Left ventricle myocardium inferior (tissue), 1 donor: Measurements from ENCODE around the gene OS9. TPM values are rescaled to one million over a fixed set of nuclear protein-coding genes. Genes with fewer than 3 reads are reported as not detected.
"Not testable (repeated sequence)": the region's sequence is repeated elsewhere in the genome, so short reads cannot be mapped to it uniquely, and the experiment has no call there.

Source experiments
- DNase-seq: peaks from one replicate; pipeline ENCODE4 v3.0.0-alpha.2; 2020
- H3K27ac ChIP-seq: fragments of 200-600 bp; replicated peaks from 2 replicates; pipeline ENCODE4 v1.8.0; 2021
- H3K27me3 ChIP-seq: fragments of 200-600 bp; 2 replicates; pipeline ENCODE4 v1.8.0; 2021; ENCODE audit warnings: low read depth
- H3K36me3 ChIP-seq: fragments of 200-600 bp; 2 replicates; pipeline ENCODE4 v1.8.0; 2021
- H3K4me1 ChIP-seq: fragments of 200-600 bp; 2 replicates; pipeline ENCODE4 v1.8.0; 2021
- H3K4me3 ChIP-seq: fragments of 200-600 bp; 2 replicates; pipeline ENCODE4 v1.8.0; 2021; ENCODE audit warnings: mild to moderate bottlenecking, moderate library complexity
- H3K9me3 ChIP-seq: fragments of 200-600 bp; replicated peaks from 2 replicates; pipeline ENCODE4 v1.8.0; 2021
- intact Hi-C: fragments of 100-400 bp; cut with micrococcal nuclease; formaldehyde crosslinking; loops from one replicate; pipeline ENCODE4 v1.11.0; 2022
- total RNA-seq: library from RNA; stranded (reverse); fragmentation: NEBNext Ultra II Directional; extraction: Animal tissue kit (Norgen Biotek cat#: 25700); gene quantifications from one replicate; pipeline ENCODE4 v1.2.1, GENCODE V29; 2021
- TF ChIP-seq, protein P1 (sequence below): fragments of 200-600 bp; IDR thresholded peaks from 2 replicates; pipeline ENCODE4 v1.8.0; 2021; ENCODE audit warnings: antibody characterized with exemption, mild to moderate bottlenecking, borderline replicate concordance
- donor health status: DM: no; HTN: yes; CAD: no; lungs with severe emphysema.

Gene OS9
- total RNA-seq, 1 donor from 2014 or later: 112 TPM

DNA sequence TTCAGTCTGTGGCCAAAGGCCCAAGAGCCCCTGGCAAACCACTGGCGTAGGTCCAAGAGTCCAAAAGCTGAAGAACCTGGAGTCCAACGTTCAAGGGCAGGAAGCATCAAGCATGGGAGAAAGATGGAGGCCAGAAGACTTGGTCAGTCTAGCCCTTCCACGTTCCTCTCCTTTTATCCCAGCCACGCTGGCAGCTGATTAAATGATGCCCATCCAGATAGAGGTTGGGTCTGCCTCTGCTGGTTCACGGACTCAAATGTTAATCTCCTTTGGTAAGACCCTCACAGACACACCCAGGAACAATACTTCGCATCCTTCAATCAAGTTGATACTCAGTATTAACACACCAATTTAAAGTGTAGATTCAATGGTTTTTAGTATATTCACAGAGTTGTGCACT, 21.1 kb upstream of the OS9 start:
- DNase-seq: no peak
- H3K27me3 ChIP-seq: peaks cover 40% of the 10 kb centered on the region
- H3K9me3 ChIP-seq: no peaks in the 10 kb centered on the region
- no peaks in the 10 kb centered on the region for H3K4me1 ChIP-seq
- no peak overlapping the region for H3K4me3 ChIP-seq
- TF ChIP-seq, protein P1, sequence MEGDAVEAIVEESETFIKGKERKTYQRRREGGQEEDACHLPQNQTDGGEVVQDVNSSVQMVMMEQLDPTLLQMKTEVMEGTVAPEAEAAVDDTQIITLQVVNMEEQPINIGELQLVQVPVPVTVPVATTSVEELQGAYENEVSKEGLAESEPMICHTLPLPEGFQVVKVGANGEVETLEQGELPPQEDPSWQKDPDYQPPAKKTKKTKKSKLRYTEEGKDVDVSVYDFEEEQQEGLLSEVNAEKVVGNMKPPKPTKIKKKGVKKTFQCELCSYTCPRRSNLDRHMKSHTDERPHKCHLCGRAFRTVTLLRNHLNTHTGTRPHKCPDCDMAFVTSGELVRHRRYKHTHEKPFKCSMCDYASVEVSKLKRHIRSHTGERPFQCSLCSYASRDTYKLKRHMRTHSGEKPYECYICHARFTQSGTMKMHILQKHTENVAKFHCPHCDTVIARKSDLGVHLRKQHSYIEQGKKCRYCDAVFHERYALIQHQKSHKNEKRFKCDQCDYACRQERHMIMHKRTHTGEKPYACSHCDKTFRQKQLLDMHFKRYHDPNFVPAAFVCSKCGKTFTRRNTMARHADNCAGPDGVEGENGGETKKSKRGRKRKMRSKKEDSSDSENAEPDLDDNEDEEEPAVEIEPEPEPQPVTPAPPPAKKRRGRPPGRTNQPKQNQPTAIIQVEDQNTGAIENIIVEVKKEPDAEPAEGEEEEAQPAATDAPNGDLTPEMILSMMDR: no peak
- no peak overlapping the region for H3K27ac ChIP-seq
- intact Hi-C loops: no loop called here
- H3K36me3 ChIP-seq: no peaks in the 10 kb centered on the region

DNA sequence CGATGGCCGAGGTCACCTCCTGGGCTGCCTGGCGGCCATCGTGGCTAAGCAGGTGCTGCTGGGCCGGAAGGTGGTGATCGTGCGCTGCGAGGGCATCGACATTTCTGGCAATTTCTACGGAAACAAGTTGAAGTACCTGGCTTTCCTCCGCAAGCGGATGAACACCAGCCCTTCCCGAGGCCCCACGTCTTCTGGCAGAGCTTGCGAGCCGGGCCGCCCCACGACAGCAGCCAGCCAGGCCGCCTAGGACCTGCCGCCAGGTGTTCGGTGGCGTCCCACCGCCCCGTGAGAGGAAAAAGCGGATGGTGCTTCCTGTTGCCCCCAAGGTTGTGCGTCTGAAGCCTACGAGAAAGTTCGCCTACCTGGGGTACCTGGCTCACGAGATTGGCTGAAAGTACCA, 19.2 kb upstream of the OS9 start:
- H3K4me3 ChIP-seq: no peak overlapping the region
- DNase-seq: no peak
- no peak overlapping the region for H3K27ac ChIP-seq
- TF ChIP-seq, protein P1: no peak
- intact Hi-C loops: no loop called here
- no peaks in the 10 kb centered on the region for H3K4me1 ChIP-seq
- peaks cover 26% of the 10 kb centered on the region for H3K27me3 ChIP-seq
- H3K9me3 ChIP-seq: no peaks in the 10 kb centered on the region
- no peaks in the 10 kb centered on the region for H3K36me3 ChIP-seq

DNA sequence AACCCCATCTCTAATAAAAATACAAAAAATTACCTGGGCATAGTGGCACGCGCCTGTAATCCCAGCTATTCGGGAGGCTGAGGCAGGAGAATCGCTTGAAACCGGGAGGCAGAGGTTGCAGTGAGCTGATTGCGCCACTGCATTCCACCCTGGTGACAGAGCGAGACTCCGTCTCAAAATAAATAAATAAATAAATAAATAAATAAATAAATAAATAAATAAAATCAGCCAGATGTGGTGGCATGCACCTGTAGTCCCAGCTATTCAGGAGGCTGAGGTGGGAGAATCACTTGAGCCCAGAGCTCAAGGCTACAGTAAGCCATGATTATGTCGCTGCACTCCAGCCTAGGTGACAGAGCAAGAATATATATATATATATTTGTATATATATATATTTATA, 16.0 kb upstream of the OS9 start:
- DNase-seq, H3K4me3 ChIP-seq: not testable (repeated sequence)

DNA sequence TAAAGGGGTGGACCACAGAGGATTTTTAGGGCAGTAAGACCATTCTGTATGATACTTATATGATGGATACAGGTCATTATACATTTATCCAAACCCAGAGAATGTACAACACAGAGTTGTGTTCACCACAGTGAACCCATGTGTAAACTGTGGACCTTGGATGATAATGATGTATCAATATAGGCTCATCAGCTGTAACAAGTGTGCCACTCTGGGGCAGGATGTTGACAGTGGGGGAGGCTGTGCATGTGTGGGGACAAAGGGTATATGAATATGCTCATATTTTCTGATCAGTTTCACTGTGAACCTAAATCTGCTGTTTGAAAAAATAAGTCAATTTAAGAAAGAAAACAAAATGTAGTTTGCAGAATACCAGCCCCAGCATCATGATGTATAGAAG, 14.2 kb upstream of the OS9 start:
- H3K36me3 ChIP-seq: no peaks in the 10 kb centered on the region
- TF ChIP-seq, protein P1: no peak
- H3K27me3 ChIP-seq: peaks cover 10% of the 10 kb centered on the region
- H3K9me3 ChIP-seq: peaks cover 14% of the 10 kb centered on the region
- H3K27ac ChIP-seq: no peak overlapping the region
- no peak overlapping the region for H3K4me3 ChIP-seq
- no peaks in the 10 kb centered on the region for H3K4me1 ChIP-seq
- intact Hi-C loops: no loop called here
- no peak for DNase-seq

More for the DNA sequence above, 16.0 kb upstream of the OS9 start:
- H3K36me3 ChIP-seq, H3K27ac ChIP-seq, H3K27me3 ChIP-seq, H3K4me1 ChIP-seq, intact Hi-C loops: not testable (repeated sequence)
- H3K9me3 ChIP-seq: peaks cover 14% of the 10 kb centered on the region

DNA sequence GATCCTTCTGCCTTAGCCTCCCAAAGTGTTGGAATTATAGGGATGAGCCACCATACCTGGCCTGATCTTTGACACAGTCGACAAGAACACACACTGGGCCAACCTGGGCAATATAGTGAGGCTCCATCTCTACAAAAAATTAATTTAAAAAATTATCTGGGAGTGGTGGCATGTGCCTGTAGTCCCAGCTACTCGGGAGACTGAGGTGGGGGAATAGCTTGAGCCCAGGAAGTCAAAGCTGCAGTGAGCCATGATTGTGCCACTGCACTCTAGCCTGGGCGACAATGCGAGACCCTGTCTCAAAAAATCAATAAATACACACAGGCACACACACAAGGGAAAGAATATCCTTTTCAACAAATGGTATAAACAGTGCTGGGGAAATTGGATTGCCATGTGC, 6.1 kb upstream of the OS9 start:
- Histone ChIP-seq H3K27me3 (peaks cover 41% of the 10 kb centered on the region), H3K36me3 (no peaks in the 10 kb centered on the region), H3K4me1 (no peaks in the 10 kb centered on the region), H3K4me3 (no peak overlapping the region), H3K27ac (no peak overlapping the region), H3K9me3 (no peaks in the 10 kb centered on the region)
- intact Hi-C loops: no loop called here
- DNase-seq: no peak
- TF ChIP-seq, protein P1: no peak

DNA sequence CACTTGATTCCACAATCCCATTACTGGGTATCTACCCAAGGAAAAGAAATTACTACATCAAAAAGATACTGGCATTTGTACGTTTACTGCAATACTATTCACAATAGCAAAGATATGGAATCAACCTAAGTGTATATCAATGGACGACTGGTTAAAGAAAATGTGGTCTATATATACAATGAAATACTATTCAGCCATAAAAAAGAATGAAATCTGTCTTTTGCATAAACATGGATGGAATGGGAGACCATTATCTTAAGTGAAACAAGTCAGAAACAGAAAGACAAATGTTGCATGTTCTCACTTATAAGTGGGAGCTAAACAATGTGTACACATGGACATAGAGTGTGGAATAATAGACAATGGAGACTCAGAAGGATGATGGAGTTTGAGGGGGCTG, 5.0 kb upstream of the OS9 start:
- TF ChIP-seq, protein P1: no peak
- Histone ChIP-seq H3K9me3 (no peaks in the 10 kb centered on the region), H3K4me3 (no peak overlapping the region), H3K4me1 (no peaks in the 10 kb centered on the region), H3K27ac (no peak overlapping the region), H3K36me3 (no peaks in the 10 kb centered on the region), H3K27me3 (peaks cover 41% of the 10 kb centered on the region)
- no peak for DNase-seq
- intact Hi-C loops: no loop called here
